Measurements from ENCODE around the gene ZNF385B. TPM values are rescaled to one million over a fixed set of nuclear protein-coding genes. Genes with fewer than 3 reads are reported as not detected.

The ZNF385B gene
- total RNA-seq, 1 donor from 2014 or later = 0.11 TPM

- Mint-ChIP-seq H3K36me3 (no peaks in the 10 kb centered on the region), H3K27ac (no peak overlapping the region), H3K4me1 (no peaks in the 10 kb centered on the region), H3K27me3 (ENCODE audit: low read depth) (no peaks in the 10 kb centered on the region), H3K9me3 (no peaks in the 10 kb centered on the region), H3K4me3 (no peak overlapping the region)
- DNase-seq (ENCODE audit: low spot score in 2 of 2, unreplicated experiment in 2 of 2) = no peak
- TF ChIP-seq CTCF (IDR thresholded peaks at IDR 0.05; ENCODE audit: unreplicated experiment) = no peak
Measured at GRCh38 chr2:179682756-179683155, 178.7 kb downstream of the ZNF385B start.

- TF ChIP-seq CTCF (IDR thresholded peaks at IDR 0.05; ENCODE audit: unreplicated experiment) = no peak
- no peaks in the 10 kb centered on the region for H3K27me3 Mint-ChIP-seq (ENCODE audit: low read depth)
- no peak overlapping the region for H3K27ac Mint-ChIP-seq
- no peaks in the 10 kb centered on the region for H3K36me3 Mint-ChIP-seq
- H3K9me3 Mint-ChIP-seq = peaks cover 3% of the 10 kb centered on the region
- no peak overlapping the region for H3K4me3 Mint-ChIP-seq
- no peaks in the 10 kb centered on the region for H3K4me1 Mint-ChIP-seq
- DNase-seq (ENCODE audit: low spot score in 2 of 2, unreplicated experiment in 2 of 2) = no peak
Measured at GRCh38 chr2:179677746-179678505, 183.5 kb downstream of the ZNF385B start.

- Mint-ChIP-seq H3K4me3 (no peak overlapping the region), H3K4me1 (no peaks in the 10 kb centered on the region), H3K9me3 (peaks cover 3% of the 10 kb centered on the region), H3K27me3 (ENCODE audit: low read depth) (no peaks in the 10 kb centered on the region), H3K36me3 (no peaks in the 10 kb centered on the region), H3K27ac (no peak overlapping the region)
- DNase-seq (ENCODE audit: low spot score in 2 of 2, unreplicated experiment in 2 of 2) = no peak
- no peak for TF ChIP-seq CTCF (IDR thresholded peaks at IDR 0.05; ENCODE audit: unreplicated experiment)
Measured at GRCh38 chr2:179677077-179677688, 184.2 kb downstream of the ZNF385B start.

GRCh38 chr2:179675435-179675834, 186.0 kb downstream of the ZNF385B start:
- H3K27ac Mint-ChIP-seq = no peak overlapping the region

More at GRCh38 chr2:179675435-179675834, 186.0 kb downstream of the ZNF385B start:
- Mint-ChIP-seq H3K4me3 (no peak overlapping the region), H3K4me1 (no peaks in the 10 kb centered on the region), H3K36me3 (no peaks in the 10 kb centered on the region), H3K27me3 (ENCODE audit: low read depth) (no peaks in the 10 kb centered on the region), H3K9me3 (peaks cover 3% of the 10 kb centered on the region)
- DNase-seq (ENCODE audit: low spot score in 2 of 2, unreplicated experiment in 2 of 2) = no peak
- TF ChIP-seq CTCF (IDR thresholded peaks at IDR 0.05; ENCODE audit: unreplicated experiment) = no peak
